DND-41 (cell line): ENCODE measurements around the gene GLYATL3.

Experiments used
- ATAC-seq: fragments of 200-7000 bp; cut with Tn5 transposase; 3 replicates; pipeline ENCODE4 v1.9.1; 2021; ENCODE audit warnings: low read depth; ENCODE audit not compliant: insufficient read depth
- DNase-seq: peaks from one replicate; pipeline ENCODE4 v3.0.0-alpha.2; 2020
- H2AFZ ChIP-seq: 2 replicates; pipeline ENCODE4 v1.6.0; 2012; ENCODE audit warnings: low read depth, low read length
- H3K27ac ChIP-seq: 2 replicates; pipeline ENCODE4 v1.5.1; 2012; ENCODE audit warnings: low read length, inconsistent platforms
- H3K27me3 ChIP-seq: fragments of 200-600 bp; sonication (generic); 2 replicates; pipeline ENCODE4 v1.6.0; 2012; ENCODE audit warnings: low read length, mild to moderate bottlenecking, inconsistent platforms; ENCODE audit not compliant: insufficient read depth, poor library complexity
- H3K36me3 ChIP-seq: 2 replicates; pipeline ENCODE4 v1.5.1; 2012; ENCODE audit warnings: low read length, inconsistent platforms; ENCODE audit not compliant: insufficient read depth
- H3K4me1 ChIP-seq: 2 replicates; pipeline ENCODE4 v1.5.1; 2012; ENCODE audit warnings: mild to moderate bottlenecking, low read length; ENCODE audit not compliant: insufficient read depth
- H3K4me2 ChIP-seq: 2 replicates; pipeline ENCODE4 v1.6.0; 2012; ENCODE audit warnings: mild to moderate bottlenecking, moderate library complexity, low read length, inconsistent platforms; ENCODE audit not compliant: insufficient read depth
- H3K4me3 ChIP-seq, 2 experiments: fragments of 200-600 bp in 1 of 2; shearing (Covaris generic) in 1 of 2; 2 replicates each; pipeline ENCODE4 v1.5.1; 2012 to 2016; ENCODE audit warnings: inconsistent platforms in 2 of 2, low read length in 2 of 2, mild to moderate bottlenecking in 2 of 2, low read depth in 1 of 2, moderate library complexity in 1 of 2
- H3K79me2 ChIP-seq: 2 replicates; pipeline ENCODE4 v1.6.0; 2012; ENCODE audit warnings: low read length, inconsistent platforms; ENCODE audit not compliant: insufficient read depth
- H3K9ac ChIP-seq: 2 replicates; pipeline ENCODE4 v1.6.0; 2012; ENCODE audit warnings: low read depth, mild to moderate bottlenecking, inconsistent platforms, low read length, moderate library complexity
- H3K9me3 ChIP-seq: 2 replicates; pipeline ENCODE4 v1.5.1; 2012; ENCODE audit warnings: low read length, moderate library complexity, mild to moderate bottlenecking, inconsistent platforms; ENCODE audit not compliant: insufficient read depth, severe bottlenecking
- H4K20me1 ChIP-seq: 2 replicates; pipeline ENCODE4 v1.6.0; 2012; ENCODE audit warnings: low read length; ENCODE audit not compliant: insufficient read depth
- CTCF ChIP-seq: IDR thresholded peaks from 2 replicates; pipeline ENCODE4 v1.5.1; 2012; ENCODE audit warnings: borderline replicate concordance, low read length, moderate library complexity, mild to moderate bottlenecking; ENCODE audit not compliant: poor library complexity, severe bottlenecking; ENCODE audit errors: extremely low read depth
- EZH2 ChIP-seq: IDR thresholded peaks from 3 replicates; pipeline ENCODE4 v1.6.1; 2012; ENCODE audit warnings: borderline replicate concordance, low read depth, mild to moderate bottlenecking, moderate library complexity, low read length, inconsistent platforms; ENCODE audit not compliant: severe bottlenecking

The GLYATL3 gene

GRCh38 chr6:49509342-49509741, 9.6 kb downstream of the GLYATL3 start:
- H3K27me3 ChIP-seq, result peaks cover 3% of the 10 kb centered on the region
- no peak overlapping the region for H3K4me2 ChIP-seq
- no peaks in the 10 kb centered on the region for H3K36me3 ChIP-seq
- H3K9ac ChIP-seq, result no peak overlapping the region
- no peak for ATAC-seq
- H3K27ac ChIP-seq, result no peak overlapping the region
- no peak for TF ChIP-seq CTCF
- no peak for TF ChIP-seq EZH2
- no peaks in the 10 kb centered on the region for H3K79me2 ChIP-seq
- H4K20me1 ChIP-seq, result no peaks in the 10 kb centered on the region
- no peak overlapping the region for H3K4me3 ChIP-seq
- no peaks in the 10 kb centered on the region for H3K4me1 ChIP-seq
- no peak for DNase-seq
- H3K9me3 ChIP-seq, result no peaks in the 10 kb centered on the region
- H2AFZ ChIP-seq, result no peak overlapping the region

GRCh38 chr6:49513153-49513989, 13.6 kb downstream of the GLYATL3 start:
- no peak overlapping the region for H3K27ac ChIP-seq
- H3K4me2 ChIP-seq, result no peak overlapping the region
- no peaks in the 10 kb centered on the region for H4K20me1 ChIP-seq
- no peaks in the 10 kb centered on the region for H3K36me3 ChIP-seq
- no peaks in the 10 kb centered on the region for H3K4me1 ChIP-seq
- no peak overlapping the region for H3K9ac ChIP-seq
- H3K27me3 ChIP-seq, result peaks cover 3% of the 10 kb centered on the region
- H3K4me3 ChIP-seq, result no peak overlapping the region
- H2AFZ ChIP-seq, result no peak overlapping the region
- H3K9me3 ChIP-seq, result no peaks in the 10 kb centered on the region
- TF ChIP-seq EZH2, result no peak
- no peak for TF ChIP-seq CTCF
- no peaks in the 10 kb centered on the region for H3K79me2 ChIP-seq
- DNase-seq, result no peak
- ATAC-seq, result no peak

GRCh38 chr6:49514571-49515484, 15.1 kb downstream of the GLYATL3 start:
- Histone ChIP-seq H3K9ac (no peak overlapping the region), H3K9me3 (no peaks in the 10 kb centered on the region), H2AFZ (no peak overlapping the region), H3K27me3 (peaks cover 3% of the 10 kb centered on the region), H3K4me1 (no peaks in the 10 kb centered on the region), H3K36me3 (no peaks in the 10 kb centered on the region), H3K79me2 (no peaks in the 10 kb centered on the region), H3K4me2 (no peak overlapping the region), H3K4me3 (no peak overlapping the region), H3K27ac (no peak overlapping the region), H4K20me1 (no peaks in the 10 kb centered on the region)
- no peak for DNase-seq
- TF ChIP-seq CTCF, result no peak
- TF ChIP-seq EZH2, result no peak
- ATAC-seq, result no peak
